ENCODE measurements around the gene MANEA.

- TF ChIP-seq EZH2 (IDR thresholded peaks at IDR 0.05; ENCODE audit: borderline replicate concordance, low read length): no peak
- TF ChIP-seq, protein P1, sequence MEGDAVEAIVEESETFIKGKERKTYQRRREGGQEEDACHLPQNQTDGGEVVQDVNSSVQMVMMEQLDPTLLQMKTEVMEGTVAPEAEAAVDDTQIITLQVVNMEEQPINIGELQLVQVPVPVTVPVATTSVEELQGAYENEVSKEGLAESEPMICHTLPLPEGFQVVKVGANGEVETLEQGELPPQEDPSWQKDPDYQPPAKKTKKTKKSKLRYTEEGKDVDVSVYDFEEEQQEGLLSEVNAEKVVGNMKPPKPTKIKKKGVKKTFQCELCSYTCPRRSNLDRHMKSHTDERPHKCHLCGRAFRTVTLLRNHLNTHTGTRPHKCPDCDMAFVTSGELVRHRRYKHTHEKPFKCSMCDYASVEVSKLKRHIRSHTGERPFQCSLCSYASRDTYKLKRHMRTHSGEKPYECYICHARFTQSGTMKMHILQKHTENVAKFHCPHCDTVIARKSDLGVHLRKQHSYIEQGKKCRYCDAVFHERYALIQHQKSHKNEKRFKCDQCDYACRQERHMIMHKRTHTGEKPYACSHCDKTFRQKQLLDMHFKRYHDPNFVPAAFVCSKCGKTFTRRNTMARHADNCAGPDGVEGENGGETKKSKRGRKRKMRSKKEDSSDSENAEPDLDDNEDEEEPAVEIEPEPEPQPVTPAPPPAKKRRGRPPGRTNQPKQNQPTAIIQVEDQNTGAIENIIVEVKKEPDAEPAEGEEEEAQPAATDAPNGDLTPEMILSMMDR (conservative IDR thresholded peaks at IDR 0.05 in 1 of 2, IDR thresholded peaks at IDR 0.05 in 1 of 2; ENCODE audit: extremely low read depth in 1 of 2, insufficient read depth in 1 of 2, low read depth in 1 of 2, low read length in 2 of 2): no peak
Observed at GRCh38 chr6:95547043-95547442, 30.3 kb upstream of the MANEA start.
